Right lobe of liver (tissue), 6 donors: ENCODE data around the gene SERPINB5. TPM values are rescaled to one million over a fixed set of nuclear protein-coding genes. Genes with fewer than 3 reads are reported as not detected.

Source experiments
- ATAC-seq, 4 donors: fragments of 200-7000 bp; cut with Tn5 transposase; one replicate each; pipeline ENCODE4 v1.9.1; 2020; ENCODE audit warnings: mild to moderate bottlenecking in 4 of 4, moderate library complexity in 4 of 4
- DNase-seq, 3 donors: peaks; one replicate each; pipeline ENCODE4 v3.0.0-alpha.2; 2020
- H3K27ac ChIP-seq, 3 donors: fragments of 200-600 bp; one replicate each; pipeline ENCODE4 v1.8.0; 2022
- H3K27me3 ChIP-seq, 2 donors: fragments of 200-600 bp; one replicate each; pipeline ENCODE4 v1.8.0; 2022
- H3K36me3 ChIP-seq, 4 donors: fragments of 200-600 bp; sonication (generic) in 1 of 4; one replicate each; pipeline versions ENCODE4 v1.5.1 to v1.8.0; 2017 to 2022; ENCODE audit warnings: control low read depth in 1 of 4
- H3K4me1 ChIP-seq, 4 donors: fragments of 200-600 bp; sonication (generic) in 1 of 4; one replicate each; pipeline versions ENCODE4 v1.5.1 to v1.8.0; 2017 to 2022; ENCODE audit warnings: control low read depth in 1 of 4
- H3K4me3 ChIP-seq, 3 donors: fragments of 200-600 bp; one replicate each; pipeline ENCODE4 v1.8.0; 2022
- H3K9me3 ChIP-seq, 4 donors: fragments of 200-600 bp; sonication (generic) in 1 of 4; one replicate each; pipeline versions ENCODE4 v1.5.1 to v1.8.0; 2017 to 2022; ENCODE audit warnings: control low read depth in 1 of 4
- POLR2A ChIP-seq: fragments of 450-650 bp; IDR thresholded peaks from one replicate; pipeline ENCODE4 v1.6.1; 2017; ENCODE audit warnings: antibody characterized with exemption, mild to moderate bottlenecking
- WGBS: methylation state at CpG from one replicate; pipeline ENCODE4 v1.1.6; 2018; ENCODE audit warnings: low coverage, low lambda C conversion rate; ENCODE audit not compliant: insufficient coverage; ENCODE audit errors: missing lambda C conversion rate; 5-methylcytosine and 5-hydroxymethylcytosine counted together
- intact Hi-C, 2 donors: fragments of 100-400 bp; cut with DNase I; formaldehyde crosslinking; loops; one replicate each; pipeline versions ENCODE4 v1.11.2 to v1.14.1; 2022
- total RNA-seq, 6 experiments: library from RNA; depleted of rRNA in 2 of 6; stranded (reverse); fragments of >200 nt in 2 of 6; fragmentation: NEBNext Ultra II Directional in 3 of 6; extraction: Animal tissue kit (Norgen Biotek cat#: 25700) in 3 of 6; gene quantifications; one replicate each; pipeline versions ENCODE4 v1.1.0 to v1.2.4, GENCODE V29; 2016 to 2023
- TF ChIP-seq, protein P1 (sequence below), 4 donors: fragments of 200-600 bp in 3 of 4; fragments of 450-650 bp in 1 of 4; IDR thresholded peaks; one replicate each; pipeline versions ENCODE4 v1.5.1 to v1.8.0; 2016 to 2022; ENCODE audit warnings: antibody characterized with exemption in 4 of 4, mild to moderate bottlenecking in 2 of 4
- donor health status: DM: no; HTN: yes; CAD: no.
- donor health status: DM: no; HTN: no; CAD: no.
- donor health status: DM: no; HTN: no; CAD: no.
- donor health status: DM: no; HTN: yes; CAD: no.
- donor health status: DM: no; HTN: yes; CAD: no.

The SERPINB5 gene
- total RNA-seq, 6 experiments from 2014 or later, result not detected

DNA sequence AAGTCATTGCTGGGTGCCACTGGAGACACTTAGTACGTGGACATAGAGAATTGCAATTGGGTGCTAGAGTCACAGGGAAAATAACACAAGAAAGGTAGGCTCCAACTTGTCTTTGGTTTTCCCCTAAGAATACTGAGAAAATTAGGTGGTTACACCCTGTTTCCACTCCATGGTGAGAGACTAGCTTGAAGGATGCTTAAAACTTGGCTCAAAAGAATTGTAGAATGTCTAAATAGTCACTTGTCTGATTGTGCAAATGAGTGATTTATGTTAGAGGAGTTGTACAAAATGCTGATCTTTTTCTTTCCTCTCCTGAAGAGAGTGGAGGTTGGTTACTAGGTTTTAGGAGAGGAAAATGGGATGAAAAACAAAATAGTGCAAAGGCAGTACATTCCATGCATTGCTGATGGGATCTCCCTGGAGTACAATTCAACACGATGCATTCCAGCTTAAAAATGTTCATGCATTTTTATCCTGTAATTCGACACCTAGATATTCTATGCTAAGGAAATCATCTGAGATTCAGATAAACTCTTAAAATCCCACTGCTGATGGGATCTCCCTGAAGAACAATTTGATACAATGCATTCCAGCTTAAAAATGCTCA is 63.2 kb downstream of the SERPINB5 start:
- Histone ChIP-seq H3K9me3 (no peaks in the 10 kb centered on the region), H3K36me3 (no peaks in the 10 kb centered on the region), H3K4me3 (no peak overlapping the region), H3K4me1 (no peaks in the 10 kb centered on the region), H3K27me3 (no peaks in the 10 kb centered on the region), H3K27ac (no peak overlapping the region)
- DNase-seq (no peak), ATAC-seq (no peak)
- TF ChIP-seq, protein P1, sequence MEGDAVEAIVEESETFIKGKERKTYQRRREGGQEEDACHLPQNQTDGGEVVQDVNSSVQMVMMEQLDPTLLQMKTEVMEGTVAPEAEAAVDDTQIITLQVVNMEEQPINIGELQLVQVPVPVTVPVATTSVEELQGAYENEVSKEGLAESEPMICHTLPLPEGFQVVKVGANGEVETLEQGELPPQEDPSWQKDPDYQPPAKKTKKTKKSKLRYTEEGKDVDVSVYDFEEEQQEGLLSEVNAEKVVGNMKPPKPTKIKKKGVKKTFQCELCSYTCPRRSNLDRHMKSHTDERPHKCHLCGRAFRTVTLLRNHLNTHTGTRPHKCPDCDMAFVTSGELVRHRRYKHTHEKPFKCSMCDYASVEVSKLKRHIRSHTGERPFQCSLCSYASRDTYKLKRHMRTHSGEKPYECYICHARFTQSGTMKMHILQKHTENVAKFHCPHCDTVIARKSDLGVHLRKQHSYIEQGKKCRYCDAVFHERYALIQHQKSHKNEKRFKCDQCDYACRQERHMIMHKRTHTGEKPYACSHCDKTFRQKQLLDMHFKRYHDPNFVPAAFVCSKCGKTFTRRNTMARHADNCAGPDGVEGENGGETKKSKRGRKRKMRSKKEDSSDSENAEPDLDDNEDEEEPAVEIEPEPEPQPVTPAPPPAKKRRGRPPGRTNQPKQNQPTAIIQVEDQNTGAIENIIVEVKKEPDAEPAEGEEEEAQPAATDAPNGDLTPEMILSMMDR (IDR thresholded peaks at IDR 0.05), result no peak
- TF ChIP-seq POLR2A, result no peak
- intact Hi-C loops, result no loop called here
- 36% methylated on average over 3 of the region's 3 CpGs for WGBS

- no peak within 1 kb of the TSS for H3K4me3 ChIP-seq
- intact Hi-C loops, result no loop called here
- no peaks in the 10 kb centered on the region for H3K4me1 ChIP-seq
- H3K36me3 ChIP-seq, result no peaks in the 10 kb centered on the region
- DNase-seq (no peak), ATAC-seq (no peak)
- 70% methylated on average over 1 of the region's 1 CpG for WGBS
- no peaks in the 10 kb centered on the region for H3K27me3 ChIP-seq
- no peak for TF ChIP-seq POLR2A
- TF ChIP-seq, protein P1 (IDR thresholded peaks at IDR 0.05), result no peak
- H3K9me3 ChIP-seq, result no peaks in the 10 kb centered on the region
- no peak within 1 kb of the TSS for H3K27ac ChIP-seq
Measured at GRCh38 chr18:63542069-63542468, 65.3 kb downstream of the SERPINB5 start, which contains the start of gene SERPINB12. Gene SERPINB12, plus strand, starts transcription at chr18:63542369. Its CDS starts 13,791 bp downstream, at chr18:63556160.

DNA sequence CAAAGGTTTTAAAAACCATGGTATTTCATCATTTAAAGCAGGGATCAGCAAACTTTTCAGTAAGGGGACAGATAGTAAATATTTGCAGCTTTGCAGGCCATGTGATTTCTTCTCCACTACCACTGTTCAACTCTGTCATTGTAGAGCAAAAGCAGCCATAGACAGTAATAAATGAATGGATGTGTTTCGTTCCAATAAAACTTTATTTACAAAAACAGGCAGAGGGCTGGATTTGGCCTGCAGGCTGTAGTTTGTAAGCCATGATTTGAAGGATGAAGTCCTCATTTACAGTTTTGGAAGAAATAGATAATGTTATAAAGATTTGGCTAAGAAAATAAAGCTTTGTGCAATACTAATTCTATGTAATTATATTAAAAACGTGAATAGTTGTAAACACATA is 67.3 kb downstream of the SERPINB5 start:
- H3K9me3 ChIP-seq, result no peaks in the 10 kb centered on the region
- H3K27ac ChIP-seq, result no peak overlapping the region
- DNase-seq (no peak), ATAC-seq (no peak)
- TF ChIP-seq, protein P1 (IDR thresholded peaks at IDR 0.05), result no peak
- TF ChIP-seq POLR2A, result no peak
- no peaks in the 10 kb centered on the region for H3K4me1 ChIP-seq
- intact Hi-C loops, result no loop called here
- H3K27me3 ChIP-seq, result no peaks in the 10 kb centered on the region
- no peaks in the 10 kb centered on the region for H3K36me3 ChIP-seq
- WGBS, result 83% methylated on average over 2 of the region's 2 CpGs
- H3K4me3 ChIP-seq, result no peak overlapping the region

- 63% methylated on average over 3 of the region's 3 CpGs for WGBS
- DNase-seq (no peak), ATAC-seq (no peak)
- no peaks in the 10 kb centered on the region for H3K4me1 ChIP-seq
- H3K36me3 ChIP-seq, result no peaks in the 10 kb centered on the region
- TF ChIP-seq, protein P1 (IDR thresholded peaks at IDR 0.05), result no peak
- H3K27ac ChIP-seq, result no peak overlapping the region
- no peaks in the 10 kb centered on the region for H3K27me3 ChIP-seq
- H3K4me3 ChIP-seq, result no peak overlapping the region
- no peaks in the 10 kb centered on the region for H3K9me3 ChIP-seq
- intact Hi-C loops, result no loop called here
Measured at GRCh38 chr18:63545000-63545399, 68.2 kb downstream of the SERPINB5 start.
